Heart right ventricle (tissue), 16 donors: ENCODE results near the gene MYO15A. TPM values are rescaled to one million over a fixed set of nuclear protein-coding genes. Genes with fewer than 3 reads are reported as not detected.

Experiments used
- ATAC-seq, 8 donors: fragments of 200-7000 bp; cut with Tn5 transposase; one replicate each; pipeline ENCODE4 v1.9.1; 2020; ENCODE audit warnings: mild to moderate bottlenecking in 8 of 8, moderate library complexity in 8 of 8, moderate number of reproducible peaks in 1 of 8
- DNase-seq, 2 donors: peaks; one replicate each; pipeline ENCODE4 v3.0.0-alpha.2; 2020
- H3K27ac ChIP-seq, 10 donors: fragments of 200-600 bp; sonication (generic) in 2 of 10; one replicate each; pipeline versions ENCODE4 v1.5.0 to v1.8.0; 2020 to 2022; ENCODE audit warnings: mild to moderate bottlenecking in 3 of 10
- H3K27me3 ChIP-seq, 7 donors: fragments of 200-600 bp; one replicate each; pipeline ENCODE4 v1.8.0; 2021 to 2022; ENCODE audit warnings: mild to moderate bottlenecking in 2 of 7
- H3K36me3 ChIP-seq, 9 donors: fragments of 200-600 bp; sonication (generic) in 1 of 9; one replicate each; pipeline versions ENCODE4 v1.5.0 to v1.8.0; 2020 to 2022; ENCODE audit warnings: mild to moderate bottlenecking in 2 of 9
- H3K4me1 ChIP-seq, 9 donors: fragments of 200-600 bp; sonication (generic) in 1 of 9; one replicate each; pipeline versions ENCODE4 v1.5.0 to v1.8.0; 2020 to 2022; ENCODE audit warnings: mild to moderate bottlenecking in 4 of 9
- H3K4me3 ChIP-seq, 10 donors: fragments of 200-600 bp; sonication (generic) in 2 of 10; one replicate each; pipeline versions ENCODE4 v1.5.0 to v1.8.0; 2020 to 2022; ENCODE audit warnings: mild to moderate bottlenecking in 7 of 10, moderate library complexity in 2 of 10
- H3K9me3 ChIP-seq, 11 donors: fragments of 200-600 bp in 10 of 11; sonication (generic) in 2 of 11; one replicate each; pipeline versions ENCODE4 v1.5.0 to v1.8.0; 2013 to 2022; ENCODE audit warnings: mild to moderate bottlenecking in 2 of 11, control low read depth in 1 of 11, moderate library complexity in 1 of 11
- WGBS, 2 donors: extraction: QIAGEN DNeasy Blood & Tissue Kit; methylation state at CpG; one replicate each; pipeline ENCODE4 v1.1.7; 2013; ENCODE audit warnings: inconsistent platforms in 1 of 2; 5-methylcytosine and 5-hydroxymethylcytosine counted together
- intact Hi-C, 10 donors: fragments of 100-400 bp; cut with DNase I; formaldehyde crosslinking; loops; one replicate each; pipeline versions ENCODE4 v1.11.1 to v1.14.2; 2022
- polyA plus RNA-seq, 2 donors: library from polyadenylated mRNA; stranded (reverse); fragments of 200-250 nt; gene quantifications; one replicate each; pipeline ENCODE4 v1.2.3, GENCODE V29; 2013
- total RNA-seq, 10 donors: library from RNA; stranded (reverse); fragmentation: NEBNext Ultra II Directional in 3 of 10; extraction: Animal tissue kit (Norgen Biotek cat#: 25700) in 3 of 10; gene quantifications; one replicate each; pipeline versions ENCODE4 v1.2.1 to v1.2.4, GENCODE V29; 2021 to 2023
- TF ChIP-seq, protein P1 (sequence below), 9 donors: fragments of 200-600 bp; sonication (generic) in 2 of 9; IDR thresholded peaks; one replicate each; pipeline versions ENCODE4 v1.5.0 to v1.8.0; 2021 to 2022; ENCODE audit warnings: antibody characterized with exemption in 9 of 9, mild to moderate bottlenecking in 5 of 9, moderate library complexity in 1 of 9
- donor health status: Arrhythmogenic right ventricular cardiomyopathy.
- donor health status: ischemic (EF 13 %, LVEDD 7.1; RV severe dilation, severe dysfunction).
- donor health status: healthy with polysubstance abuse.
- donor health status: DM: no; HTN: yes; CAD: no.
- donor health status: DM: no; HTN: no; CAD: no.
- donor health status: ischemic (EF 25% LVEDD 6.9; RV normal size, moderate dysfunction).
- donor health status: ischemic (EF 25% LVEDD 5.7; RV mildly dilated, moderate dysfunction).
- donor health status: healthy.
- donor health status: DM: yes; HTN: yes; CAD: no.
- donor health status: Ischemic cardiomyopathy.
- donor health status: ischemic (EF 35%, LVEDD 5.7; RV mildly dilated, moderate dysfunction).
- donor health status: nonischemic (EF 11% LVEDD 7.7; RV severe dilation, severe dysfunction).
- donor health status: DM: yes; HTN: yes; CAD: no.
- donor health status: PGD.
- donor health status: ischemic (EF 29% LVEDD 5.4; RV normal size, mild dysfunction).
- donor health status: nonischemic (EF 23%, LVEDD 6.1; RV moderate dilation, normal function).

MYO15A gene
- total and polyA plus RNA-seq, 12 donors: 0.11 to 1.2 (median 0.27) TPM; not detected in 3

DNA sequence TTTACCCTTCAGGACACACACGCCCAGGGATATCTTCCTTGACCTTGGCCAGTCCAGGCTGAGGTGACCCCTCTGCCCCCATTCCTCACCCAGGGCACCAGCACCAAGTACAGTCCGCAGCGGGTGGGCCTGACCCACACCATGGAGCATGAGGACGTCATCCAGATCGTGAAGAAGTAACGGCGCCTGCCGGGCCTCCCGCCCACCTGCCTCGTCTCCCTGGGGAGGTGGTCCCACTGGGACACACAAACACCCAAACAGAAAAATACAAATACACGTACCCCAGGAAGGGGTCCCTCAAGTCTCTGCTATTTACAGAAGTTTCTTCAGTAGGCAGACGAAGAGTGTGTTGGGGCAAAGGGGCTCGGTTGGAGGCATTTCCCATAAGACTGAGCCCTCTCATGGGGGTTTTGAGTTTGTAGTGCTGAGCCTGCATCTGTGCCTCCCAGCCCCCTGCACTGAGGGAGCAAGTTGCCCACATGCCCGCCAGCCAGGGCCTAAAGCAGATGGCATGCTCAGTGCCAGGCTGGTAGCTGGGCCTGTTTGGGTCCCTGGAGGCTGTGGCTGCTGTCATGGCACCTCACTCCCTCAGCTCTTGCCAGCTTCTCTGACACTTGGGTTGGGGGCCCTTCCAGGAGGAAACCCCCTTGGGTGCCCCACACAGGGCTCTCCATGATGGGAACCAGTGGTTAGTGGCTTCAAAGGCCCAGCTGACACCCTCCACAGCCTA lies 1.3 kb upstream of the MYO15A start:
- DNase-seq (no peak), ATAC-seq (no peak)
- WGBS, 2 donors: 89 to 91% methylated on average over 14 of the region's 14 CpGs
- no peaks in the 10 kb centered on the region for H3K27me3 ChIP-seq
- peaks cover 0 to 52% (median 0%) of the 10 kb centered on the region in 9 donors for H3K36me3 ChIP-seq
- TF ChIP-seq, protein P1, sequence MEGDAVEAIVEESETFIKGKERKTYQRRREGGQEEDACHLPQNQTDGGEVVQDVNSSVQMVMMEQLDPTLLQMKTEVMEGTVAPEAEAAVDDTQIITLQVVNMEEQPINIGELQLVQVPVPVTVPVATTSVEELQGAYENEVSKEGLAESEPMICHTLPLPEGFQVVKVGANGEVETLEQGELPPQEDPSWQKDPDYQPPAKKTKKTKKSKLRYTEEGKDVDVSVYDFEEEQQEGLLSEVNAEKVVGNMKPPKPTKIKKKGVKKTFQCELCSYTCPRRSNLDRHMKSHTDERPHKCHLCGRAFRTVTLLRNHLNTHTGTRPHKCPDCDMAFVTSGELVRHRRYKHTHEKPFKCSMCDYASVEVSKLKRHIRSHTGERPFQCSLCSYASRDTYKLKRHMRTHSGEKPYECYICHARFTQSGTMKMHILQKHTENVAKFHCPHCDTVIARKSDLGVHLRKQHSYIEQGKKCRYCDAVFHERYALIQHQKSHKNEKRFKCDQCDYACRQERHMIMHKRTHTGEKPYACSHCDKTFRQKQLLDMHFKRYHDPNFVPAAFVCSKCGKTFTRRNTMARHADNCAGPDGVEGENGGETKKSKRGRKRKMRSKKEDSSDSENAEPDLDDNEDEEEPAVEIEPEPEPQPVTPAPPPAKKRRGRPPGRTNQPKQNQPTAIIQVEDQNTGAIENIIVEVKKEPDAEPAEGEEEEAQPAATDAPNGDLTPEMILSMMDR (IDR thresholded peaks at IDR 0.05): no peak
- H3K9me3 ChIP-seq: no peaks in the 10 kb centered on the region
- H3K27ac ChIP-seq: no peak overlapping the region
- no peaks in the 10 kb centered on the region for H3K4me1 ChIP-seq
- intact Hi-C loops: no loop called here
- no peak overlapping the region for H3K4me3 ChIP-seq

DNA sequence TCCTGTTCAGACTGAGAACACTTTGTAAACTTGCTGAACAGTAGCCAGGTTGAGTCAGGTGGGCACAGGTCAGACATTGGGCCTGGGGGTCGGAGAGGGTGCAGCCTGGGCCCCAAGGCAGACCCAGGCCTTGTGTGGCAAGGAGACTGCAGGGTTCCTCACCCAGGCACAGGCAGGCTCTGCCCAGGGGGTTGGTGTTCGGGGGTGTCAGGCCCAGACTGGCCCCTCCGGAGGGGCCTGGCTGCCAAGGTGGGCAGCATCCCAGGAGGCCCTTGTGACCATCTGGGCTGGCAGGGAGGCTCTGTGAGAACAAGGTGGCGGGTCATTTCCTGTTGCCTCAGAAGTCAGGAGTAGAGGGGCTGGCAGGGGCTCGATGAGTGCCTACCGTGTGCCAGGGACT lies 585 bp upstream of the MYO15A start:
- WGBS, 2 donors: 76 to 82% methylated on average over 6 of the region's 6 CpGs
- Histone ChIP-seq H3K4me3 (no peak overlapping the region), H3K36me3 (peaks cover 0 to 48% (median 0%) of the 10 kb centered on the region in 9 donors), H3K27me3 (no peaks in the 10 kb centered on the region), H3K27ac (no peak overlapping the region), H3K4me1 (no peaks in the 10 kb centered on the region), H3K9me3 (no peaks in the 10 kb centered on the region)
- intact Hi-C loops: no loop called here
- ATAC-seq: peak in 1 of 8 donors; percentile 5
- DNase-seq: no peak
- TF ChIP-seq, protein P1 (IDR thresholded peaks at IDR 0.05): no peak

DNA sequence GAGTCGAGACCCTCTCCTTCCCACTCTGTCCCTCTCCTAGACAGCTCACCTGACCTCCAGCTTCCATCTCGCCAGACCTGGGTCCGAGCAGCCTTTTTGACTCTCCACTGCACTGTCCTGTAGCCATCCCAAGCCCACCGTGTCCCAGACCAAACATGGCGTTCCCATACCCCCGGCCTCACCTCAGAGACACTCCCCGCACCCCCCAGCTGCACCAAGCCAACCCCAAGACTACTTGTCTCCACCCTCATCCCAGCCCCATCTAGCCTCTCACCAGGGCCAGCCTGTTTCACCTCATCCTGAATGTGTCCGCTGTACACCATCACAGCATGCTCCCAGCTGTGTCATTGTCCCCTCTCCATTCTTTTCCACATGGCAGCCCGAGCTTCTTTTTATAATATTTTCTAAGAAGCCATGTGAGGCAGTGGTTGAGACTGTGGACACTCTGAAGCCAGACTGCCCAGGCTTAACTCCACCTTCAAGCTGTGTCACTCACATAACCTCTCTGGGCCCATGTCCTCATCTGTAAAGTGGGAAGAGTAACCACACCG lies 1.5 kb downstream of the MYO15A start:
- Histone ChIP-seq H3K36me3 (peaks cover 0 to 27% (median 0%) of the 10 kb centered on the region in 9 donors), H3K4me3 (no peak overlapping the region), H3K27me3 (no peaks in the 10 kb centered on the region), H3K4me1 (no peaks in the 10 kb centered on the region), H3K9me3 (no peaks in the 10 kb centered on the region), H3K27ac (no peak overlapping the region)
- TF ChIP-seq, protein P1 (IDR thresholded peaks at IDR 0.05): no peak
- DNase-seq (no peak), ATAC-seq (no peak)
- intact Hi-C loops: no loop called here
- WGBS, 2 donors: 72 to 86% methylated on average over 10 of the region's 10 CpGs

DNA sequence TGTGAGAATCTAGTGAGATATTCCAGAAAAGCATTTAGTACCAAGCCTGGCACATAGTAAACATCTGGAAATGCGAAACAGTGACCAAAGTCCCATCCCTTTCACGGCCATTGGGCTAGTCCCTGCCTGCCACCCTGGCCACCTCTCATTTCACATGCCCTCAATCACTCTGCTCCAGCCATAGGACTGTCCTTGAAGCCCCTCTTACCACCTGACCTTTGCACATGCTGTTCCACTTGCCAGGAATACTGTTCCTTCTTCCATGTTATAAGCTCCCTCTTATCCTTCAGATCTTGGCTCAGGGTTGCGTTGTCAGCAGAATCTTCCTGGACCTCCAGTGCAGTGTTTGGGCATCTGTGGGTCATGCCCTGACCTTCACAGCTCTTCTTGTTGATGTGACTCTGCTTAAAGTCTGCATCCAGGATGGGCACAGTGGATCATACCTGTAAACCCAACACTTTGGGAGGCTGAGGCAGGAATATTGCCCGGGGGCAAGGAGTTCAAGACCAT lies 2.1 kb downstream of the MYO15A start:
- no peaks in the 10 kb centered on the region for H3K4me1 ChIP-seq
- no peaks in the 10 kb centered on the region for H3K27me3 ChIP-seq
- WGBS, 2 donors: 68 to 88% methylated on average over 4 of the region's 4 CpGs

More for the DNA sequence above, 2.1 kb downstream of the MYO15A start:
- intact Hi-C loops: no loop called here
- TF ChIP-seq, protein P1 (IDR thresholded peaks at IDR 0.05): no peak
- Histone ChIP-seq H3K4me3 (no peak overlapping the region), H3K36me3 (peaks cover 0 to 20% (median 0%) of the 10 kb centered on the region in 9 donors), H3K27ac (no peak overlapping the region), H3K9me3 (no peaks in the 10 kb centered on the region)
- DNase-seq (no peak), ATAC-seq (no peak)
